Neural cell (in vitro differentiated cells): ENCODE measurements around the gene LRRK1.

Experiments used
- CTCF ChIP-seq: fragments of 450-650 bp; IDR thresholded peaks from 2 replicates; pipeline ENCODE4 v1.5.1; 2014; ENCODE audit warnings: antibody characterized with exemption, mild to moderate bottlenecking, moderate library complexity; ENCODE audit not compliant: poor library complexity, severe bottlenecking
- RAD21 ChIP-seq: fragments of 450-650 bp; conservative IDR thresholded peaks from 2 replicates; pipeline ENCODE4 v1.6.1; 2014; ENCODE audit warnings: antibody characterized with exemption, mild to moderate bottlenecking, moderate library complexity

- TF ChIP-seq CTCF (no peak), RAD21 (no peak)
These were observed 138.8 kb downstream of the LRRK1 start for GRCh38 chr15:101057841-101058407.
